ENCODE measurements around the gene FBXW11.

DNA sequence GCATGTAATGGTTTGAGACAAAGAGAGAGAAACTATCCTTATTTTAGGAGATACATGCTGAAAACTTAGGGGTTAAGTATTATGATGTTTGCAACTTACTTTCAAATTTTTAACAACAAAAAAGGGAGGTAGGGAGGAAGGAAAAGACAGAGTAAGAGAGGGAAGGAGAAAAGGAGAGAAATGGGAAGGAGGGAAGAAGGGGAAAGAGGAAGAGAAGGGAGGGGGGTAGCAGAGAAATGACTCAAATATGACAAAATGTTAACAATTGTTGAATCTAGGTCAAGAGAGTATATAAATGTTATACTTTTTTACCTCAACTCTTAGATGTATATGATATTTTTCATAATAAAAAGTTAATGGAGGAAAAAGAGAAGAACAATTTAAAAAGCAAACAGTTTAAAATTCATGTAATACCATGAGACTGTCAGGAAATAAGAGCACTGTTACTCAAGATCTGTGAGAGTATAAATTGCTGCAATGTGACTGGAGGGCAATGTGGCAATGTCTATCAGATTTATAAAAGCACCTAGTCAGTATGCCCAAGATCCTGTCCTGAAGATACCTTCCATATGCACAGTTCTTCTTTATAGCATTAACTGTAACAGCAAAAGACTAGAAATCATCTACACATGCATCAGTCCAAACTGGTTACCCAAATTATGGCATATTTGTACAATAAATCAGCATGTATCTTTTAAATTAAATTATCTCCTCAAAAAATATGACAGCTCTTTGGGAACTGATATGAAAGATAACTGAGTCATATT lies 16.3 kb downstream of the FBXW11 start:
- TF ChIP-seq, protein P1, sequence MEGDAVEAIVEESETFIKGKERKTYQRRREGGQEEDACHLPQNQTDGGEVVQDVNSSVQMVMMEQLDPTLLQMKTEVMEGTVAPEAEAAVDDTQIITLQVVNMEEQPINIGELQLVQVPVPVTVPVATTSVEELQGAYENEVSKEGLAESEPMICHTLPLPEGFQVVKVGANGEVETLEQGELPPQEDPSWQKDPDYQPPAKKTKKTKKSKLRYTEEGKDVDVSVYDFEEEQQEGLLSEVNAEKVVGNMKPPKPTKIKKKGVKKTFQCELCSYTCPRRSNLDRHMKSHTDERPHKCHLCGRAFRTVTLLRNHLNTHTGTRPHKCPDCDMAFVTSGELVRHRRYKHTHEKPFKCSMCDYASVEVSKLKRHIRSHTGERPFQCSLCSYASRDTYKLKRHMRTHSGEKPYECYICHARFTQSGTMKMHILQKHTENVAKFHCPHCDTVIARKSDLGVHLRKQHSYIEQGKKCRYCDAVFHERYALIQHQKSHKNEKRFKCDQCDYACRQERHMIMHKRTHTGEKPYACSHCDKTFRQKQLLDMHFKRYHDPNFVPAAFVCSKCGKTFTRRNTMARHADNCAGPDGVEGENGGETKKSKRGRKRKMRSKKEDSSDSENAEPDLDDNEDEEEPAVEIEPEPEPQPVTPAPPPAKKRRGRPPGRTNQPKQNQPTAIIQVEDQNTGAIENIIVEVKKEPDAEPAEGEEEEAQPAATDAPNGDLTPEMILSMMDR (IDR thresholded peaks at IDR 0.05), result no peak
- TF ChIP-seq KAT7 (CRISPR knock-in tag; IDR thresholded peaks at IDR 0.05; ENCODE audit: borderline replicate concordance) (no peak), SP1 (CRISPR knock-in tag; conservative IDR thresholded peaks at IDR 0.05) (no peak), FOXP1 (CRISPR knock-in tag; IDR thresholded peaks at IDR 0.05; ENCODE audit: borderline replicate concordance) (no peak), CBFB (CRISPR knock-in tag; IDR thresholded peaks at IDR 0.05; ENCODE audit: low read depth) (no peak), NR2C2 (CRISPR knock-in tag; IDR thresholded peaks at IDR 0.05) (no peak), FOXK1 (CRISPR knock-in tag; IDR thresholded peaks at IDR 0.05) (no peak)
- TF ChIP-seq, protein P2, sequence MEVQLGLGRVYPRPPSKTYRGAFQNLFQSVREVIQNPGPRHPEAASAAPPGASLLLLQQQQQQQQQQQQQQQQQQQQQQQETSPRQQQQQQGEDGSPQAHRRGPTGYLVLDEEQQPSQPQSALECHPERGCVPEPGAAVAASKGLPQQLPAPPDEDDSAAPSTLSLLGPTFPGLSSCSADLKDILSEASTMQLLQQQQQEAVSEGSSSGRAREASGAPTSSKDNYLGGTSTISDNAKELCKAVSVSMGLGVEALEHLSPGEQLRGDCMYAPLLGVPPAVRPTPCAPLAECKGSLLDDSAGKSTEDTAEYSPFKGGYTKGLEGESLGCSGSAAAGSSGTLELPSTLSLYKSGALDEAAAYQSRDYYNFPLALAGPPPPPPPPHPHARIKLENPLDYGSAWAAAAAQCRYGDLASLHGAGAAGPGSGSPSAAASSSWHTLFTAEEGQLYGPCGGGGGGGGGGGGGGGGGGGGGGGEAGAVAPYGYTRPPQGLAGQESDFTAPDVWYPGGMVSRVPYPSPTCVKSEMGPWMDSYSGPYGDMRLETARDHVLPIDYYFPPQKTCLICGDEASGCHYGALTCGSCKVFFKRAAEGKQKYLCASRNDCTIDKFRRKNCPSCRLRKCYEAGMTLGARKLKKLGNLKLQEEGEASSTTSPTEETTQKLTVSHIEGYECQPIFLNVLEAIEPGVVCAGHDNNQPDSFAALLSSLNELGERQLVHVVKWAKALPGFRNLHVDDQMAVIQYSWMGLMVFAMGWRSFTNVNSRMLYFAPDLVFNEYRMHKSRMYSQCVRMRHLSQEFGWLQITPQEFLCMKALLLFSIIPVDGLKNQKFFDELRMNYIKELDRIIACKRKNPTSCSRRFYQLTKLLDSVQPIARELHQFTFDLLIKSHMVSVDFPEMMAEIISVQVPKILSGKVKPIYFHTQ (CRISPR knock-in tag; IDR thresholded peaks at IDR 0.05), result no peak
- TF ChIP-seq, protein P3, sequence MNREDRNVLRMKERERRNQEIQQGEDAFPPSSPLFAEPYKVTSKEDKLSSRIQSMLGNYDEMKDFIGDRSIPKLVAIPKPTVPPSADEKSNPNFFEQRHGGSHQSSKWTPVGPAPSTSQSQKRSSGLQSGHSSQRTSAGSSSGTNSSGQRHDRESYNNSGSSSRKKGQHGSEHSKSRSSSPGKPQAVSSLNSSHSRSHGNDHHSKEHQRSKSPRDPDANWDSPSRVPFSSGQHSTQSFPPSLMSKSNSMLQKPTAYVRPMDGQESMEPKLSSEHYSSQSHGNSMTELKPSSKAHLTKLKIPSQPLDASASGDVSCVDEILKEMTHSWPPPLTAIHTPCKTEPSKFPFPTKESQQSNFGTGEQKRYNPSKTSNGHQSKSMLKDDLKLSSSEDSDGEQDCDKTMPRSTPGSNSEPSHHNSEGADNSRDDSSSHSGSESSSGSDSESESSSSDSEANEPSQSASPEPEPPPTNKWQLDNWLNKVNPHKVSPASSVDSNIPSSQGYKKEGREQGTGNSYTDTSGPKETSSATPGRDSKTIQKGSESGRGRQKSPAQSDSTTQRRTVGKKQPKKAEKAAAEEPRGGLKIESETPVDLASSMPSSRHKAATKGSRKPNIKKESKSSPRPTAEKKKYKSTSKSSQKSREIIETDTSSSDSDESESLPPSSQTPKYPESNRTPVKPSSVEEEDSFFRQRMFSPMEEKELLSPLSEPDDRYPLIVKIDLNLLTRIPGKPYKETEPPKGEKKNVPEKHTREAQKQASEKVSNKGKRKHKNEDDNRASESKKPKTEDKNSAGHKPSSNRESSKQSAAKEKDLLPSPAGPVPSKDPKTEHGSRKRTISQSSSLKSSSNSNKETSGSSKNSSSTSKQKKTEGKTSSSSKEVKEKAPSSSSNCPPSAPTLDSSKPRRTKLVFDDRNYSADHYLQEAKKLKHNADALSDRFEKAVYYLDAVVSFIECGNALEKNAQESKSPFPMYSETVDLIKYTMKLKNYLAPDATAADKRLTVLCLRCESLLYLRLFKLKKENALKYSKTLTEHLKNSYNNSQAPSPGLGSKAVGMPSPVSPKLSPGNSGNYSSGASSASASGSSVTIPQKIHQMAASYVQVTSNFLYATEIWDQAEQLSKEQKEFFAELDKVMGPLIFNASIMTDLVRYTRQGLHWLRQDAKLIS (CRISPR knock-in tag; IDR thresholded peaks at IDR 0.05; ENCODE audit: borderline replicate concordance), result no peak
- TF ChIP-seq, protein P4, sequence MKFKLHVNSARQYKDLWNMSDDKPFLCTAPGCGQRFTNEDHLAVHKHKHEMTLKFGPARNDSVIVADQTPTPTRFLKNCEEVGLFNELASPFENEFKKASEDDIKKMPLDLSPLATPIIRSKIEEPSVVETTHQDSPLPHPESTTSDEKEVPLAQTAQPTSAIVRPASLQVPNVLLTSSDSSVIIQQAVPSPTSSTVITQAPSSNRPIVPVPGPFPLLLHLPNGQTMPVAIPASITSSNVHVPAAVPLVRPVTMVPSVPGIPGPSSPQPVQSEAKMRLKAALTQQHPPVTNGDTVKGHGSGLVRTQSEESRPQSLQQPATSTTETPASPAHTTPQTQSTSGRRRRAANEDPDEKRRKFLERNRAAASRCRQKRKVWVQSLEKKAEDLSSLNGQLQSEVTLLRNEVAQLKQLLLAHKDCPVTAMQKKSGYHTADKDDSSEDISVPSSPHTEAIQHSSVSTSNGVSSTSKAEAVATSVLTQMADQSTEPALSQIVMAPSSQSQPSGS (CRISPR knock-in tag; IDR thresholded peaks at IDR 0.05; ENCODE audit: borderline replicate concordance, low read depth), result no peak
- TF ChIP-seq, protein P5, sequence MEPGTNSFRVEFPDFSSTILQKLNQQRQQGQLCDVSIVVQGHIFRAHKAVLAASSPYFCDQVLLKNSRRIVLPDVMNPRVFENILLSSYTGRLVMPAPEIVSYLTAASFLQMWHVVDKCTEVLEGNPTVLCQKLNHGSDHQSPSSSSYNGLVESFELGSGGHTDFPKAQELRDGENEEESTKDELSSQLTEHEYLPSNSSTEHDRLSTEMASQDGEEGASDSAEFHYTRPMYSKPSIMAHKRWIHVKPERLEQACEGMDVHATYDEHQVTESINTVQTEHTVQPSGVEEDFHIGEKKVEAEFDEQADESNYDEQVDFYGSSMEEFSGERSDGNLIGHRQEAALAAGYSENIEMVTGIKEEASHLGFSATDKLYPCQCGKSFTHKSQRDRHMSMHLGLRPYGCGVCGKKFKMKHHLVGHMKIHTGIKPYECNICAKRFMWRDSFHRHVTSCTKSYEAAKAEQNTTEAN (CRISPR knock-in tag; IDR thresholded peaks at IDR 0.05), result no peak
